22Rv1 (cell line): Measurements from ENCODE around the gene GTF2E1.
A peak's percentile ranks its signal among the peaks of the same experiment; 100 is the strongest.
"Not testable (repeated sequence)": the region's sequence is repeated elsewhere in the genome, so short reads cannot be mapped to it uniquely, and the experiment has no call there.

Experiments used
- H3K27ac ChIP-seq: fragments of 450-650 bp; 2 replicates; pipeline ENCODE4 v1.5.1; 2017
- ZFX ChIP-seq: fragments of 450-650 bp; IDR thresholded peaks from 2 replicates; pipeline ENCODE4 v1.6.1; 2017; ENCODE audit warnings: antibody characterized with exemption, borderline replicate concordance
- TF ChIP-seq, protein P1 (sequence below): fragments of 450-650 bp; IDR thresholded peaks from 2 replicates; pipeline ENCODE4 v1.5.1; 2017; ENCODE audit warnings: mild to moderate bottlenecking

GTF2E1 gene

DNA sequence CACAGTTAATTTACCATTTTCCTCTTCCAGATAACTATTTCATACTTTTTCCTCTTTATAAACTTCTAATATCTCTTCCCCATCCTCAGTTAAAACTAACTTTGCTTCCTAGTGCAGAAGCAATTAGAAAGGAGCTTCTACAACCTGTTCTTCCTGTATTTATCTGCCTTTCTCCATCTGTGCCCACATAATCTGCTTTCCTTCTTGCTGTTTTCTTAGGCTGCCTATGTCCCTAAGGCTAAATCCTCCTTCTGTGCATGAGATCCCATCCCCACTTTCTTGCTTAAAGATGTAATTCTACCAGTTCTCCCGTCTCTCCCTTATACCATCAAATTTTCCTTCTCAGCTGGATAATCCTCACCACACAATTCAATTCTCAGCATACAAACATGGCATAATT lies 32.2 kb upstream of the GTF2E1 start:
- TF ChIP-seq ZFX, result no peak
- TF ChIP-seq, protein P1, sequence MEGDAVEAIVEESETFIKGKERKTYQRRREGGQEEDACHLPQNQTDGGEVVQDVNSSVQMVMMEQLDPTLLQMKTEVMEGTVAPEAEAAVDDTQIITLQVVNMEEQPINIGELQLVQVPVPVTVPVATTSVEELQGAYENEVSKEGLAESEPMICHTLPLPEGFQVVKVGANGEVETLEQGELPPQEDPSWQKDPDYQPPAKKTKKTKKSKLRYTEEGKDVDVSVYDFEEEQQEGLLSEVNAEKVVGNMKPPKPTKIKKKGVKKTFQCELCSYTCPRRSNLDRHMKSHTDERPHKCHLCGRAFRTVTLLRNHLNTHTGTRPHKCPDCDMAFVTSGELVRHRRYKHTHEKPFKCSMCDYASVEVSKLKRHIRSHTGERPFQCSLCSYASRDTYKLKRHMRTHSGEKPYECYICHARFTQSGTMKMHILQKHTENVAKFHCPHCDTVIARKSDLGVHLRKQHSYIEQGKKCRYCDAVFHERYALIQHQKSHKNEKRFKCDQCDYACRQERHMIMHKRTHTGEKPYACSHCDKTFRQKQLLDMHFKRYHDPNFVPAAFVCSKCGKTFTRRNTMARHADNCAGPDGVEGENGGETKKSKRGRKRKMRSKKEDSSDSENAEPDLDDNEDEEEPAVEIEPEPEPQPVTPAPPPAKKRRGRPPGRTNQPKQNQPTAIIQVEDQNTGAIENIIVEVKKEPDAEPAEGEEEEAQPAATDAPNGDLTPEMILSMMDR, result no peak
- H3K27ac ChIP-seq, result no peak overlapping the region

DNA sequence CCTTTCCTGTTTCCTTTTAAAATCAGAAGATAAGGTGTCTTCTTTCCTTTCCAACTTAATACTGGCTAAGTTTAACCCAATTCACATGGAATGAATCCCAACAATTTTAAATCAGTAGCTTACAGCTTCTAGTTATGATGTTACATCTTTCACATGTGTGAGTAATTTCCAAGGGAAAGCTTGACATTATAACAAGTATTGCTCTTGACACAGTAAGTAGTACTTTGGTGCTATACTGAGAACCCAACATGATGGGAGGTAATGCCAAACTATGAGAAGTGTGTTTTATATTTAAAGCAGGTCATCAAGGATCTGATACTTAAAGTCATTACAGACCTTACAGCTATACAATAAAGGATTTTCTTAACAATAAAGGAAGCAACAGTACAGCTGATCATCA lies 29.3 kb upstream of the GTF2E1 start:
- no peak for TF ChIP-seq ZFX
- TF ChIP-seq, protein P1, result no peak
- H3K27ac ChIP-seq, result no peak overlapping the region

DNA sequence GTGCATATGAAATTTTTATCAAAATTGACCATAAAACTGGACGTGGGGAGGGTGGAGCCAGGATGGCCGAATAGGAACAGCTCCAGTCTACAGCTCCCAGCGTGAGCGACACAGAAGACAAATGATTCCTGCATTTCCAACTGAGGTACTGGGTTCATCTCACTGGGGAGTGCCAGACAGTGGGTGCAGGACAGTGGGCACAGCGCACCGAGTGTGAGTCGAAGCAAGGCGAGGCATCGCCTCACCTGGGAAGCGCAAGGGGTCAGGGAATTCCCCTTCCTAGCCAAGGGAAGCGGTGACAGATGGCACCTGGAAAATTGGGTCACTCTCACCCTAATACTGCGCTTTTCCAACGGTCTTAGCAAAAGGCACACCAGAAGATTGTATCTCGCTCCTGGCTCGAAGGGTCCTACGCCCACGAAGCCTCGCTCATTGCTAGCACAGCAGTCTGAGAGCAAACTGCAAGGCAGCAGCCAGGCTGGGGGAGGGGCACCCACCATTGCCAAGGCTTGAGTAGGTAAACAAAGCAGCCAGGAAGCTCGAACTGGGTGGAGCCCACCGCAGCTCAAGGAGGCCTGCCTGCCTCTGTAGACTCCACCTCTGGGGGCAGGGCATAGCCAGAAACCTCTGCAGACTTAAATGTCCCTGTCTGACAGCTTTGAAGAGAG lies 23.2 kb upstream of the GTF2E1 start:
- H3K27ac ChIP-seq, result not testable (repeated sequence)

DNA sequence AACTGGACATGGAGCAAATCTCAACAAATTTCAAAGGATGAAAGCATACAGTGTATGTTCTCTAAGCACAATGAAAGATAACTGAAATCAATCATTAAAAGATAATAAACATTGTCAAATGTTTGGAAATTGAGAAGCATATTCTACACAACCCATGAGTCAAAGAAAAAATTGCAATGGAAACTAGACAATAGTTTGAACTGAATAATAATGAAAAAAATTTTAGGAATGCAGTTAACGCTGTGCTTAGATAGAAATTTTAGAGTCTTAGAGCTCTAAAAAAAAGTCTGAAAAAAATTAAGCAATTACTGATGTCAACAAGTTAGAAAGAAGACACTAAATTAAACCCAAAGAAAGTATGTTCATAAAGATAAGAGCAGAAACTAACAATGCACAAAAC lies 15.8 kb upstream of the GTF2E1 start:
- TF ChIP-seq, protein P1, result no peak
- TF ChIP-seq ZFX, result no peak
- H3K27ac ChIP-seq, result no peak overlapping the region

DNA sequence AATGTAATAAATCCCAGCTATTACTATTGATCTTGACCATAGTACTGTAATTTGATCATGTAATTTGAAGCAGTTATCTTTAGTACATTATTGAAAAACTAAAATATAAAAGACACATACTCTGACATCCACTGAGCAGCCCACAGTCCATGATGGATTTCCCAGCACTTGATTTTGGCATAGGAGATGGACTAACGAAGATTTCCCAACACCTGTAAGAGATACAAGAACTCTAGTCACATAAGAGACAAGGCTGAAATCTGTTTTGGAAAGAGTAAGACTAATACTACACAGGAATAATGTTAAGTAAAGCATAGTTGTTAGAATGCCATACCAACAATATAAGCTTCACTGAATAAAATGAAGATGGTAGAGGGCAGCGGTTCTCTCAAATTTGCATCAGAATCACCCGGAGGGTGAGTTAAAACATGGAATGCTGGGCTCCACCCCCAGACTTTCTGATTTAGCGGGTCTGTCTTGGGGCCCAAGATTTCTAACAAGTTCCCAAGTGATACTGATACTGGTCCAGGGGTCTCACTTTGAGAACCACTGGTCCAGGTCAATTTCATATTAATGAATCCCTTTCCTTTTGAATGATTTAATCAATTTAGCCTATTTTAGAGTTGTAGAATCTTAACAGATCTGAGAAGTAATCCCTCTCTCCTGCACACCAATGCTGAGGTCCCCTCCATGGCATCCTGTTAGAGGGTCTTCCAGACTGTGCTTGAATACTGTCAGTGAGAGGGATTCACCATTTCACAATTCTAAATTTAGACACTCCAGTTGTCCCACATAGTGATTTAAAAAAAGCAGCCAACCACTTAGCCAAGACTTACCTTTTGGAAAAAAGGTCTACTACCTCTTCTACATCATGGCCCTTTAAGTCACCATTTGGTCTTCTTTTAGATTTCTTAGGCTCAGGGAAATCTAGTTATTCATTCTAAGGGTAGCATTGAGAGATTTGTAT lies 11.7 kb upstream of the GTF2E1 start:
- TF ChIP-seq, protein P1, result no peak
- no peak overlapping the region for H3K27ac ChIP-seq

DNA sequence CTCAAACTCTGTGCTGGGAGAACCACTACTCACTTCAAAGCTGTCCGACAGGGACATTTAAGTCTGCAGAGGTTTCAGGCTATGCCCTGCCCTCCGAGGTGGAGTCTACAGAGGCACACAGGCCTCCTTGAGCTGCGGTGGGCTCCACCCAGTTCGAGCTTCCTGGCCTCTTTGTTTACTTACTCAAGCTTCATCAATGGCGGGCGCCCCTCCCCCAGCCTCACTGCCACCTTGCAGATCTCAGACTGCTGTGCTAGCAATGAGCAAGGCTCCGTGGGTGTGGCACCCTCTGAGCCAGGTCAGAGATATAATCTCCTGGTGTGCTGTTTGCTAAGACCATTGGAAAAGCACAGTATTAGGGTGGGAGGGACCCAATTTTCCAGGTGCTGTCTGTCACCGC lies 4.5 kb upstream of the GTF2E1 start:
- not testable (repeated sequence) for H3K27ac ChIP-seq

DNA sequence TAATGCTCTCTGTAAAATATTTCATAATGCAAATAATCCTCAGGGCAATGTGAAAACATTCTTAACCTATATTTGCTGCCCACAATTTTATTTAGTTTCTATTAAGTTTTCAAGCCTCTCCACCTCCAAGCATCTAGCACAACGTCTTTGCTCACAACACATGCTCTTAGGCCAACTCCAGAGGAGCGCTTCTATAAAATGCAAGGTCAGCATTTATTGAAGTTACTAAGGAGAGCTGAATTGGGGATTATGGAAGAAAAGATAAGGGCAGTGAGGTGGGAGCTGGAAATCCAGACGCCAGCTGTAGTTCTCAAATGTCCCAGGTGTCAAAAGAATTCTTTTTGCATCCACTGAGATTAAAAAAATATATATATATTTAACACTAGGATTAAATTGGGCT lies 1.2 kb upstream of the GTF2E1 start:
- TF ChIP-seq ZFX, result no peak
- TF ChIP-seq, protein P1, result no peak
- H3K27ac ChIP-seq, result peak overlapping the region; percentile 88

DNA sequence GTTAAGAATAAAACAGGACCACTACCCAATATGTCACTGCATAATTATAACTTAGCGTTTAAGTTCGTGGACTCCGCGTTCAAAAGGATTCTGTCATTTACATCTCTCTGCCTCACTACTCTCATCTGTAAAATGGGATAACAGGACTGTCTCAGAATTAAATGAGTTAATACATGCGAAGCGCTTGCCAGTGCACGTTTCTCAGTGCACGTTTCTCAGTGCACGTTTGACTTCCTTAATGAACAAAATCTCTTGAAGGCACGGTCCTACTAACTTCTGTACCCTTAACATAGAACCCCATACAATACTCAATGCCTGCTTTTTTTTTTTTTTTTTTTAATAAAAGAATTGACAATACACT lies 727 bp upstream of the GTF2E1 start:
- peak overlapping the region; percentile 88 for H3K27ac ChIP-seq
- no peak for TF ChIP-seq ZFX
- TF ChIP-seq, protein P1, result no peak
